SK-N-SH (cell line): ENCODE data around the gene RFK. TPM values are rescaled to one million over a fixed set of nuclear protein-coding genes. Genes with fewer than 3 reads are reported as not detected.

ENCODE experiments used
- CTCF ChIA-PET: fragments of 300-600, 350-600 bp; formaldehyde crosslinking; extraction: SDS; loops from one replicate; lab custom pipeline; 2021; lab: Yijun Ruan, JAX
- POLR2A ChIA-PET: fragments of 350-600 bp; sonication (Branson Sonifier 250); formaldehyde crosslinking; extraction: SDS; loops from one replicate; lab custom pipeline; 2020; ENCODE audit warnings: antibody characterized with exemption, inconsistent platforms; lab: Yijun Ruan, JAX
- DNase-seq: peaks from one replicate; pipeline ENCODE4 v3.0.0; 2012
- H2AFZ ChIP-seq: fragments of 200-600 bp; sonication (generic); 2 replicates; pipeline ENCODE4 v1.8.1; 2016; ENCODE audit warnings: antibody characterized with exemption, mild to moderate bottlenecking, low read depth
- H3F3A ChIP-seq: fragments of 200-600 bp; sonication (generic); replicated peaks from 2 replicates; pipeline ENCODE3; 2016; ENCODE audit warnings: antibody characterized with exemption, mild to moderate bottlenecking; ENCODE audit not compliant: insufficient read depth
- H3K27ac ChIP-seq, 2 experiments: fragments of 200-500 bp in 1 of 2; fragments of 200-600 bp in 1 of 2; sonication (Bioruptor generic) in 1 of 2; sonication (generic), shearing (Covaris generic) in 1 of 2; 2 replicates each; pipeline versions ENCODE4 v1.5.1 to v1.6.1; 2014 to 2016; ENCODE audit warnings: low read depth in 2 of 2, inconsistent platforms in 1 of 2, low read length in 1 of 2, mild to moderate bottlenecking in 1 of 2, mixed read lengths in 1 of 2
- H3K27me3 ChIP-seq: fragments of 200-600 bp; sonication (generic), shearing (Covaris generic); 2 replicates; pipeline ENCODE4 v1.6.1; 2016; ENCODE audit warnings: mixed run types; ENCODE audit not compliant: insufficient read depth
- H3K36me3 ChIP-seq, 2 experiments: fragments of 200-500 bp in 1 of 2; fragments of 200-600 bp in 1 of 2; sonication (Bioruptor generic) in 1 of 2; sonication (generic) in 1 of 2; replicated peaks in 1 of 2; 2 replicates each; pipeline versions ENCODE3 to v1.5.1; 2014 to 2016; ENCODE audit warnings: low read length in 1 of 2, mild to moderate bottlenecking in 1 of 2; ENCODE audit not compliant: insufficient read depth in 2 of 2, control insufficient read depth in 1 of 2
- H3K4me1 ChIP-seq, 2 experiments: fragments of 200-500 bp in 1 of 2; fragments of 200-600 bp in 1 of 2; sonication (Bioruptor generic) in 1 of 2; sonication (generic), shearing (Covaris generic) in 1 of 2; 2 replicates each; pipeline versions ENCODE4 v1.5.1 to v1.6.1; 2014 to 2016; ENCODE audit warnings: low read depth in 1 of 2, low read length in 1 of 2, mixed run types in 1 of 2; ENCODE audit not compliant: insufficient read depth in 2 of 2, control insufficient read depth in 1 of 2
- H3K4me2 ChIP-seq: fragments of 200-600 bp; sonication (generic), shearing (Covaris generic); 2 replicates; pipeline ENCODE4 v1.6.1; 2017; ENCODE audit warnings: mixed run types
- H3K4me3 ChIP-seq, 2 experiments: fragments of 200-500 bp in 1 of 2; fragments of 200-600 bp in 1 of 2; sonication (Bioruptor generic) in 1 of 2; sonication (generic), shearing (Covaris generic) in 1 of 2; 2 replicates each; pipeline versions ENCODE4 v1.5.1 to v1.8.1; 2014 to 2016; ENCODE audit warnings: low read depth in 2 of 2, inconsistent platforms in 1 of 2, low read length in 1 of 2, mild to moderate bottlenecking in 1 of 2, mixed read lengths in 1 of 2, moderate library complexity in 1 of 2
- H3K79me2 ChIP-seq: fragments of 200-600 bp; sonication (generic); 2 replicates; pipeline ENCODE4 v1.8.1; 2017; ENCODE audit warnings: mild to moderate bottlenecking; ENCODE audit not compliant: insufficient read depth
- H3K9ac ChIP-seq: fragments of 200-600 bp; sonication (generic); 2 replicates; pipeline ENCODE4 v1.6.1; 2017; ENCODE audit warnings: mixed run types
- H3K9me2 ChIP-seq: fragments of 200-600 bp; sonication (generic); 2 replicates; pipeline ENCODE4 v1.6.1; 2017; ENCODE audit warnings: mixed run types
- H3K9me3 ChIP-seq: fragments of 200-600 bp; sonication (generic); 2 replicates; pipeline ENCODE4 v1.6.1; 2017; ENCODE audit warnings: mixed run types, mild to moderate bottlenecking, moderate library complexity
- H4K20me1 ChIP-seq: fragments of 200-600 bp; sonication (generic); 2 replicates; pipeline ENCODE4 v1.6.1; 2017; ENCODE audit warnings: mild to moderate bottlenecking, mixed run types; ENCODE audit not compliant: insufficient read depth
- ELF1 ChIP-seq: IDR thresholded peaks from 2 replicates; pipeline ENCODE4 v1.4.0; 2012
- EZH2phosphoT487 ChIP-seq: fragments of 200-600 bp; sonication (generic); IDR thresholded peaks from 2 replicates; pipeline ENCODE4 v1.6.1; 2017; ENCODE audit warnings: low read depth, mixed run types, mild to moderate bottlenecking, antibody characterized with exemption, moderate library complexity, borderline replicate concordance
- FOXJ3 ChIP-seq: sonication (generic); formaldehyde crosslinking; IDR thresholded peaks from 2 replicates; pipeline ENCODE4 v1.5.1; 2020; ENCODE audit warnings: mild to moderate bottlenecking, missing genetic modification reagents
- FOXM1 ChIP-seq: IDR thresholded peaks from 2 replicates; pipeline ENCODE4 v1.4.0; 2012; ENCODE audit warnings: low read depth, mild to moderate bottlenecking
- GABPA ChIP-seq: IDR thresholded peaks from 2 replicates; pipeline ENCODE4 v1.4.0; 2012; ENCODE audit warnings: low read depth, mild to moderate bottlenecking
- GATA2 ChIP-seq: sonication (generic); formaldehyde crosslinking; IDR thresholded peaks from 2 replicates; pipeline ENCODE4 v1.5.0; 2020; ENCODE audit warnings: mild to moderate bottlenecking, missing genetic modification reagents
- JUND ChIP-seq: IDR thresholded peaks from 2 replicates; pipeline ENCODE4 v1.4.0; 2012
- MEF2A ChIP-seq: IDR thresholded peaks from 2 replicates; pipeline ENCODE4 v1.4.0; 2012; ENCODE audit warnings: low read depth, borderline replicate concordance
- RAD21 ChIP-seq: IDR thresholded peaks from 2 replicates; pipeline ENCODE4 v1.6.1; 2012; ENCODE audit warnings: mild to moderate bottlenecking, low read length
- RCOR1 ChIP-seq: fragments of 150-350 bp; IDR thresholded peaks from 2 replicates; pipeline ENCODE4 v1.6.1; 2017; ENCODE audit warnings: antibody characterized with exemption, low read length
- RXRA ChIP-seq: IDR thresholded peaks from 2 replicates; pipeline ENCODE4 v1.4.0; 2012; ENCODE audit warnings: low read depth, mild to moderate bottlenecking, borderline replicate concordance
- SIN3A ChIP-seq: IDR thresholded peaks from 2 replicates; pipeline ENCODE4 v1.6.1; 2012; ENCODE audit warnings: low read depth, mild to moderate bottlenecking, low read length, moderate library complexity, borderline replicate concordance
- SMC3 ChIP-seq: IDR thresholded peaks from 2 replicates; pipeline ENCODE4 v1.6.1; 2012; ENCODE audit warnings: low read depth, low read length, improper control_type of control experiment
- TAF1 ChIP-seq: IDR thresholded peaks from 2 replicates; pipeline ENCODE4 v1.6.1; 2012; ENCODE audit warnings: low read depth, mild to moderate bottlenecking, low read length, moderate library complexity, borderline replicate concordance
- TCF12 ChIP-seq: IDR thresholded peaks from 2 replicates; pipeline ENCODE4 v1.4.0; 2012
- TEAD4 ChIP-seq: IDR thresholded peaks from 2 replicates; pipeline ENCODE4 v1.4.0; 2012; ENCODE audit warnings: mild to moderate bottlenecking, borderline replicate concordance; ENCODE audit not compliant: insufficient read depth
- WGBS: methylation state at CpG from one replicate; pipeline ENCODE4 v1.1.6; 2017; ENCODE audit warnings: low lambda C conversion rate; 5-methylcytosine and 5-hydroxymethylcytosine counted together
- polyA plus RNA-seq, 3 experiments: library from polyadenylated mRNA; depleted of rRNA; stranded (reverse); fragments of >200 nt; gene quantifications; 2 replicates each; pipeline ENCODE4 v1.2.3, GENCODE V29; 2012
- TF ChIP-seq, protein P1 (sequence below): IDR thresholded peaks from 2 replicates; pipeline ENCODE4 v1.4.0; 2012; ENCODE audit warnings: low read depth, borderline replicate concordance
- TF ChIP-seq, protein P2 (sequence below): IDR thresholded peaks from 2 replicates; pipeline ENCODE4; 2012
- TF ChIP-seq, protein P3 (sequence below): fragments of 150-350 bp; IDR thresholded peaks from 2 replicates; pipeline ENCODE4 v1.6.1; 2016; ENCODE audit warnings: mild to moderate bottlenecking, low read depth, low read length
- TF ChIP-seq, protein P4 (sequence below): IDR thresholded peaks from 2 replicates; pipeline ENCODE4 v1.4.0; 2012; ENCODE audit warnings: low read depth, borderline replicate concordance

The RFK gene
- polyA plus RNA-seq, 1 of the 3 experiments (the other 2 are of a cell fraction), result 7.2 TPM

DNA sequence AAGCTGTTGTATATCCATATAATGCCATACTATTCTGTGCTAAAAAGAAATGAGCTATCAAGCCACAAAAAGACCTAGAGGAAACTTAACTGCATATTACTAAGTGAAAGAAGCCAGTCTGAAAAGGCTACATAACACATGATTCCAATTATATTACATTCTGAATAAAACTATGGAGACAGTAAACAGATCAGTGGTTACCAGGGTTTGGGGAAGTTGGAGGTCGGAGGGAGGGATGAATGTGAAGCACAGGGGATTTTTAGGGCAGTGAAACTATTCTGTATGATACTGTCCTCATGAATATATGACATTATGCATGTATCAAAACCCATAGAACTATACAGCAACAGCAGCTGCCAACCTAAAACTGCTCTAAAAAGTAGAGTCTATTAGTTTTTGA, 5.6 kb upstream of the RFK start:
- no peak for DNase-seq
- no peak for TF ChIP-seq FOXJ3
- TF ChIP-seq, protein P1, sequence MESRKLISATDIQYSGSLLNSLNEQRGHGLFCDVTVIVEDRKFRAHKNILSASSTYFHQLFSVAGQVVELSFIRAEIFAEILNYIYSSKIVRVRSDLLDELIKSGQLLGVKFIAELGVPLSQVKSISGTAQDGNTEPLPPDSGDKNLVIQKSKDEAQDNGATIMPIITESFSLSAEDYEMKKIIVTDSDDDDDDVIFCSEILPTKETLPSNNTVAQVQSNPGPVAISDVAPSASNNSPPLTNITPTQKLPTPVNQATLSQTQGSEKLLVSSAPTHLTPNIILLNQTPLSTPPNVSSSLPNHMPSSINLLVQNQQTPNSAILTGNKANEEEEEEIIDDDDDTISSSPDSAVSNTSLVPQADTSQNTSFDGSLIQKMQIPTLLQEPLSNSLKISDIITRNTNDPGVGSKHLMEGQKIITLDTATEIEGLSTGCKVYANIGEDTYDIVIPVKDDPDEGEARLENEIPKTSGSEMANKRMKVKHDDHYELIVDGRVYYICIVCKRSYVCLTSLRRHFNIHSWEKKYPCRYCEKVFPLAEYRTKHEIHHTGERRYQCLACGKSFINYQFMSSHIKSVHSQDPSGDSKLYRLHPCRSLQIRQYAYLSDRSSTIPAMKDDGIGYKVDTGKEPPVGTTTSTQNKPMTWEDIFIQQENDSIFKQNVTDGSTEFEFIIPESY, result no peak
- TF ChIP-seq GATA2 (CRISPR knock-in tag), result no peak
- no peak for TF ChIP-seq RCOR1
- no peak for TF ChIP-seq SMC3
- TF ChIP-seq, protein P2, sequence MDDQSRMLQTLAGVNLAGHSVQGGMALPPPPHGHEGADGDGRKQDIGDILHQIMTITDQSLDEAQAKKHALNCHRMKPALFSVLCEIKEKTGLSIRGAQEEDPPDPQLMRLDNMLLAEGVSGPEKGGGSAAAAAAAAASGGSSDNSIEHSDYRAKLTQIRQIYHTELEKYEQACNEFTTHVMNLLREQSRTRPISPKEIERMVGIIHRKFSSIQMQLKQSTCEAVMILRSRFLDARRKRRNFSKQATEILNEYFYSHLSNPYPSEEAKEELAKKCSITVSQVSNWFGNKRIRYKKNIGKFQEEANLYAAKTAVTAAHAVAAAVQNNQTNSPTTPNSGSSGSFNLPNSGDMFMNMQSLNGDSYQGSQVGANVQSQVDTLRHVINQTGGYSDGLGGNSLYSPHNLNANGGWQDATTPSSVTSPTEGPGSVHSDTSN, result no peak
- no peak for TF ChIP-seq TAF1
- no peak for TF ChIP-seq ELF1
- TF ChIP-seq TEAD4, result no peak
- no peak for TF ChIP-seq TCF12
- no peak for TF ChIP-seq SIN3A
- TF ChIP-seq FOXM1, result no peak
- no peak for TF ChIP-seq RXRA
- no peak for TF ChIP-seq RAD21
- no peaks in the 10 kb centered on the region for H4K20me1 ChIP-seq
- no peak overlapping the region for H3K9ac ChIP-seq
- H3K9me2 ChIP-seq, result no peaks in the 10 kb centered on the region
- H3K4me2 ChIP-seq, result no peak overlapping the region
- no peaks in the 10 kb centered on the region for H3K9me3 ChIP-seq
- no peaks in the 10 kb centered on the region for H3K79me2 ChIP-seq
- no peak overlapping the region for H3K4me3 ChIP-seq
- H3K27ac ChIP-seq, result no peak overlapping the region
- ChIA-PET CTCF (no interaction called here), POLR2A (no interaction called here)
- H3K27me3 ChIP-seq, result no peaks in the 10 kb centered on the region
- WGBS, result 20% methylated on average over 1 of the region's 1 CpG
- no peak overlapping the region for H2AFZ ChIP-seq
- peaks cover 6% of the 10 kb centered on the region for H3F3A ChIP-seq
- H3K4me1 ChIP-seq, result peaks cover 5 to 10% of the 10 kb centered on the region in 2 experiments; a peak in 2 of 4 replicates
- H3K36me3 ChIP-seq, result no peaks in the 10 kb centered on the region

DNA sequence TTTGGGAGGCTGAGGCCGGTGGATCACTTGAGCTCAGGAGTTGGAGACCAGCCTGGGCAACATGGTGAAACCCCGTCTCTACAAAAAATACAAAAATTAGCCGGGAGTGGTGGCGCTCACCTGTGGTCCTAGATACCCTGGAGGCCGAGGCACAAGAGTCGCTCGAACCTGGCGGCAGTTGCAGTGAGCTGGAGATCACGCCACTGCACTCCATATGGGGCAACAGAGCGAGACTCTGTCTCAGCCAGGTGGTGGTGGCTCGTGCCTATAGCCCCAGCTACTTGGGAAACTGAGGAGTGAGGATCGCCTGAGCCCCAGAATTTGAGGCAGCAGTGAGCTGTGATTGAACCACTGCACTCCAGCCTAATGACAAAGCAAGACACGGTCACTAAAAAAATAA, 2.4 kb upstream of the RFK start:
- 90% methylated on average over 13 of the region's 13 CpGs for WGBS
- TF ChIP-seq, protein P2, result no peak
- TF ChIP-seq, protein P3, sequence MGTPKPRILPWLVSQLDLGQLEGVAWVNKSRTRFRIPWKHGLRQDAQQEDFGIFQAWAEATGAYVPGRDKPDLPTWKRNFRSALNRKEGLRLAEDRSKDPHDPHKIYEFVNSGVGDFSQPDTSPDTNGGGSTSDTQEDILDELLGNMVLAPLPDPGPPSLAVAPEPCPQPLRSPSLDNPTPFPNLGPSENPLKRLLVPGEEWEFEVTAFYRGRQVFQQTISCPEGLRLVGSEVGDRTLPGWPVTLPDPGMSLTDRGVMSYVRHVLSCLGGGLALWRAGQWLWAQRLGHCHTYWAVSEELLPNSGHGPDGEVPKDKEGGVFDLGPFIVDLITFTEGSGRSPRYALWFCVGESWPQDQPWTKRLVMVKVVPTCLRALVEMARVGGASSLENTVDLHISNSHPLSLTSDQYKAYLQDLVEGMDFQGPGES, result no peak
- TF ChIP-seq, protein P4, sequence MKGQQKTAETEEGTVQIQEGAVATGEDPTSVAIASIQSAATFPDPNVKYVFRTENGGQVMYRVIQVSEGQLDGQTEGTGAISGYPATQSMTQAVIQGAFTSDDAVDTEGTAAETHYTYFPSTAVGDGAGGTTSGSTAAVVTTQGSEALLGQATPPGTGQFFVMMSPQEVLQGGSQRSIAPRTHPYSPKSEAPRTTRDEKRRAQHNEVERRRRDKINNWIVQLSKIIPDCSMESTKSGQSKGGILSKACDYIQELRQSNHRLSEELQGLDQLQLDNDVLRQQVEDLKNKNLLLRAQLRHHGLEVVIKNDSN, result no peak
- TF ChIP-seq FOXJ3, result no peak
- TF ChIP-seq ELF1, result no peak
- TF ChIP-seq TAF1, result no peak
- TF ChIP-seq GATA2 (CRISPR knock-in tag), result no peak
- TF ChIP-seq EZH2phosphoT487, result no peak
- TF ChIP-seq SMC3, result no peak
- no peak for TF ChIP-seq TCF12
- no peak for TF ChIP-seq JUND
- no peak for TF ChIP-seq MEF2A
- no peak for TF ChIP-seq FOXM1
- TF ChIP-seq GABPA, result no peak
- CTCF ChIA-PET, result no interaction called here

More for the DNA sequence above, 2.4 kb upstream of the RFK start:
- Histone ChIP-seq H3K4me3 (no peak overlapping the region), H3K27me3 (no peaks in the 10 kb centered on the region), H3K4me2 (no peak overlapping the region), H3K4me1 (peaks cover 5% of the 10 kb centered on the region in 2 experiments; a peak in 1 of 4 replicates), H3K9ac (no peak overlapping the region), H4K20me1 (no peaks in the 10 kb centered on the region), H3K9me3 (no peaks in the 10 kb centered on the region), H3K27ac (no peak overlapping the region), H3F3A (peaks cover 13% of the 10 kb centered on the region), H3K79me2 (peaks cover 23% of the 10 kb centered on the region), H3K36me3 (peaks cover 0 to 7% of the 10 kb centered on the region in 2 experiments), H2AFZ (no peak overlapping the region), H3K9me2 (no peaks in the 10 kb centered on the region)
- POLR2A ChIA-PET, result no interaction called here
- no peak for DNase-seq
